ENCODE measurements around the gene CCNI2.

DNA sequence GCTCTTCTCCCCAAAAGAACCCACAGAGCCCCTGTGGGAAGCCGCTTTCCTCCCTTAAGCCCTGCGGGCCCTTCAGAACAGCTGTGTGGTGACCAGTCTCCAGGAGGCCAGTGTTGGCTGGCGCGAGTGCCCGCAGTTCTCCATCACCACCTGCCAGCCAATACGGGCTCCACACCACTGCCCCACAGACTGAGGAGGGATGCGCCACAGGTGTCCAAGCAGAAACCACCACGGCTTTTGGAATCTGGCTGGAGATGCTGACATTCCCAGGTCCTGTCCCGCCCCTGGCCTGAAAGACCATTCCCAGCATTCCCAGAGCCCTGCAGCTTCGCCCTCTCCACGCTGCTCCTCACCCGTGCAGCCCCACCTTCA is 12.8 kb downstream of the CCNI2 start:
- TF ChIP-seq POLR2A (IDR thresholded peaks at IDR 0.05; ENCODE audit: low read depth, low read length): no peak
- TF ChIP-seq, protein P1, sequence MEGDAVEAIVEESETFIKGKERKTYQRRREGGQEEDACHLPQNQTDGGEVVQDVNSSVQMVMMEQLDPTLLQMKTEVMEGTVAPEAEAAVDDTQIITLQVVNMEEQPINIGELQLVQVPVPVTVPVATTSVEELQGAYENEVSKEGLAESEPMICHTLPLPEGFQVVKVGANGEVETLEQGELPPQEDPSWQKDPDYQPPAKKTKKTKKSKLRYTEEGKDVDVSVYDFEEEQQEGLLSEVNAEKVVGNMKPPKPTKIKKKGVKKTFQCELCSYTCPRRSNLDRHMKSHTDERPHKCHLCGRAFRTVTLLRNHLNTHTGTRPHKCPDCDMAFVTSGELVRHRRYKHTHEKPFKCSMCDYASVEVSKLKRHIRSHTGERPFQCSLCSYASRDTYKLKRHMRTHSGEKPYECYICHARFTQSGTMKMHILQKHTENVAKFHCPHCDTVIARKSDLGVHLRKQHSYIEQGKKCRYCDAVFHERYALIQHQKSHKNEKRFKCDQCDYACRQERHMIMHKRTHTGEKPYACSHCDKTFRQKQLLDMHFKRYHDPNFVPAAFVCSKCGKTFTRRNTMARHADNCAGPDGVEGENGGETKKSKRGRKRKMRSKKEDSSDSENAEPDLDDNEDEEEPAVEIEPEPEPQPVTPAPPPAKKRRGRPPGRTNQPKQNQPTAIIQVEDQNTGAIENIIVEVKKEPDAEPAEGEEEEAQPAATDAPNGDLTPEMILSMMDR (IDR thresholded peaks at IDR 0.05 in 2 of 3, conservative IDR thresholded peaks at IDR 0.05 in 1 of 3; ENCODE audit: control insufficient read depth in 2 of 3, extremely low read depth in 1 of 3, insufficient read depth in 1 of 3, low read depth in 3 of 3, low read length in 3 of 3): no peak
